ENCODE data around the gene HOXA7. TPM values are rescaled to one million over a fixed set of nuclear protein-coding genes. Genes with fewer than 3 reads are reported as not detected.

HOXA7 gene
- total and polyA plus RNA-seq, 9 donors: 0.23 to 4.5 (median 0.75) TPM

GRCh38 chr7:27181795-27182275 is 25.4 kb upstream of the HOXA7 start:
- Histone ChIP-seq H3K36me3 (no peaks in the 10 kb centered on the region), H3K9me3 (no peaks in the 10 kb centered on the region), H3K27me3 (peaks cover 18% of the 10 kb centered on the region), H3K27ac (no peak overlapping the region), H3K4me3 (peak overlapping the region; percentile 21), H3K4me1 (ENCODE audit: insufficient read depth) (peaks cover 2% of the 10 kb centered on the region)
- TF ChIP-seq EP300 (IDR thresholded peaks at IDR 0.05): no peak
- TF ChIP-seq, protein P1, sequence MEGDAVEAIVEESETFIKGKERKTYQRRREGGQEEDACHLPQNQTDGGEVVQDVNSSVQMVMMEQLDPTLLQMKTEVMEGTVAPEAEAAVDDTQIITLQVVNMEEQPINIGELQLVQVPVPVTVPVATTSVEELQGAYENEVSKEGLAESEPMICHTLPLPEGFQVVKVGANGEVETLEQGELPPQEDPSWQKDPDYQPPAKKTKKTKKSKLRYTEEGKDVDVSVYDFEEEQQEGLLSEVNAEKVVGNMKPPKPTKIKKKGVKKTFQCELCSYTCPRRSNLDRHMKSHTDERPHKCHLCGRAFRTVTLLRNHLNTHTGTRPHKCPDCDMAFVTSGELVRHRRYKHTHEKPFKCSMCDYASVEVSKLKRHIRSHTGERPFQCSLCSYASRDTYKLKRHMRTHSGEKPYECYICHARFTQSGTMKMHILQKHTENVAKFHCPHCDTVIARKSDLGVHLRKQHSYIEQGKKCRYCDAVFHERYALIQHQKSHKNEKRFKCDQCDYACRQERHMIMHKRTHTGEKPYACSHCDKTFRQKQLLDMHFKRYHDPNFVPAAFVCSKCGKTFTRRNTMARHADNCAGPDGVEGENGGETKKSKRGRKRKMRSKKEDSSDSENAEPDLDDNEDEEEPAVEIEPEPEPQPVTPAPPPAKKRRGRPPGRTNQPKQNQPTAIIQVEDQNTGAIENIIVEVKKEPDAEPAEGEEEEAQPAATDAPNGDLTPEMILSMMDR (IDR thresholded peaks at IDR 0.05): no peak
- no peak for TF ChIP-seq POLR2A (IDR thresholded peaks at IDR 0.05)
- DNase-seq: peak in 1 of 5 donors; percentile 19
- intact Hi-C loops (cut with DNase I): loop anchor here in 1 of 4 donors (10.0 kb wide), 1 partner anchor 1317 kb away; no protein-coding TSS in a partner anchor
- 48 to 88% (median 57%) methylated on average over 4 of the region's 4 CpGs for WGBS, 3 donors

GRCh38 chr7:27180431-27181420 is 24.3 kb upstream of the HOXA7 start:
- H3K4me1 ChIP-seq (ENCODE audit: insufficient read depth): peaks cover 2% of the 10 kb centered on the region
- intact Hi-C loops (cut with DNase I): loop anchor here in 1 of 4 donors (10.0 kb wide), 1 partner anchor 1316 kb away; no protein-coding TSS in a partner anchor
- whole genome bisulfite sequencing, 3 donors: 64 to 73% (median 66%) methylated on average over 12 of the region's 12 CpGs
- H3K27ac ChIP-seq: no peak overlapping the region
- no peaks in the 10 kb centered on the region for H3K36me3 ChIP-seq
- DNase-seq: peak in 1 of 5 donors; percentile 22
- TF ChIP-seq, protein P1 (IDR thresholded peaks at IDR 0.05): no peak
- TF ChIP-seq POLR2A (IDR thresholded peaks at IDR 0.05) (no peak), EP300 (IDR thresholded peaks at IDR 0.05) (no peak)
- peak overlapping the region; percentile 53 for H3K4me3 ChIP-seq
- no peaks in the 10 kb centered on the region for H3K9me3 ChIP-seq
- H3K27me3 ChIP-seq: peaks cover 18% of the 10 kb centered on the region

- DNase-seq: peak in 1 of 5 donors; percentile 72
- intact Hi-C loops (cut with DNase I): loop anchor here in 1 of 4 donors (10.0 kb wide), 1 partner anchor 1315 kb away; no protein-coding TSS in a partner anchor
- H3K36me3 ChIP-seq: no peaks in the 10 kb centered on the region
- H3K4me3 ChIP-seq: peak overlapping the region; percentile 53
- TF ChIP-seq EP300 (IDR thresholded peaks at IDR 0.05): no peak
- TF ChIP-seq, protein P1 (IDR thresholded peaks at IDR 0.05): peak in 1 of 3 donors; percentile 19
- no peak overlapping the region for H3K27ac ChIP-seq
- peaks cover 14% of the 10 kb centered on the region for H3K27me3 ChIP-seq
- WGBS, 3 donors: 7 to 14% (median 7%) methylated on average over 56 of the region's 56 CpGs
- no peaks in the 10 kb centered on the region for H3K9me3 ChIP-seq
- H3K4me1 ChIP-seq (ENCODE audit: insufficient read depth): peaks cover 2% of the 10 kb centered on the region
Observed at GRCh38 chr7:27179503-27180430, 23.3 kb upstream of the HOXA7 start.

DNA sequence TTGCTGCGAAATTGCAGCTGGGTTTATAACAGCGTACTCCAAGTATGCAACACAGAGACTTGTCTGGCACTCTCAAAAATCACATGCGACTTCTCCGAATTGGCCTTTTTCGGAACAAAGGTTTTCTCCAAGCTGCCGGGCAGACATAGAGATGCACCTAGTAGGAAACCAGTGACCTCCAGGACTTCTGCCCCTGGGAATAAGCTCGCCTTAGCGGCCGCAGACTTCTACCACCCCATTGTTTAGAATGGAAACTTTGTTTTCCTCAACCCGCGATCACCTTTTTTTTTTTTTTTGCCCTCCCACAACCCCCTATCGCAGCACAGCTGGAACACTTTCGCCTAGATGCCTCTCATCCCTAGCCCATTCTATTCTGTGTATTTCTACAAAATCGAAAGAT is 22.6 kb upstream of the HOXA7 start:
- peaks cover 14% of the 10 kb centered on the region for H3K27me3 ChIP-seq
- no peaks in the 10 kb centered on the region for H3K9me3 ChIP-seq
- H3K36me3 ChIP-seq: no peaks in the 10 kb centered on the region
- intact Hi-C loops (cut with DNase I): no loop called here
- peak overlapping the region; percentile 53 for H3K4me3 ChIP-seq
- TF ChIP-seq, protein P1 (IDR thresholded peaks at IDR 0.05): no peak
- TF ChIP-seq POLR2A (IDR thresholded peaks at IDR 0.05) (no peak), EP300 (IDR thresholded peaks at IDR 0.05) (no peak)
- 41 to 66% (median 45%) methylated on average over 14 of the region's 14 CpGs for WGBS, 3 donors
- H3K4me1 ChIP-seq (ENCODE audit: insufficient read depth): peaks cover 1% of the 10 kb centered on the region
- DNase-seq: peak in 1 of 5 donors; percentile 14
- no peak overlapping the region for H3K27ac ChIP-seq

All from ovary (tissue), 9 donors.